Muscle layer of colon (tissue), 2 donors: ENCODE results near the gene SLC13A3.

ENCODE experiments used
- H3K27ac ChIP-seq: one replicate; pipeline ENCODE4 v1.7.0; 2013; ENCODE audit warnings: low read depth, mild to moderate bottlenecking, low read length, moderate library complexity
- H3K27me3 ChIP-seq, 2 donors: one replicate each; pipeline ENCODE4 v1.7.0; 2013; ENCODE audit warnings: low read length in 2 of 2, mild to moderate bottlenecking in 2 of 2; ENCODE audit not compliant: insufficient read depth in 2 of 2, control insufficient read depth in 1 of 2
- H3K36me3 ChIP-seq: one replicate; pipeline ENCODE4 v1.7.0; 2013; ENCODE audit warnings: mild to moderate bottlenecking, low read length; ENCODE audit not compliant: insufficient read depth
- H3K4me1 ChIP-seq: one replicate; pipeline ENCODE4 v1.7.0; 2013; ENCODE audit warnings: mild to moderate bottlenecking, low read length; ENCODE audit not compliant: insufficient read depth
- H3K4me3 ChIP-seq, 2 donors: one replicate each; pipeline ENCODE4 v1.7.0; 2013; ENCODE audit warnings: low read length in 2 of 2, low read depth in 1 of 2, mild to moderate bottlenecking in 1 of 2, moderate library complexity in 1 of 2
- H3K9ac ChIP-seq: one replicate; pipeline ENCODE4 v1.7.0; 2013; ENCODE audit warnings: low read length
- H3K9me3 ChIP-seq: one replicate; pipeline ENCODE4 v1.7.0; 2013; ENCODE audit warnings: mild to moderate bottlenecking, low read length
- donor health status: abdominal sarcoma.
- donor health status: Adenocarcinoma of cecum.

Gene SLC13A3

DNA sequence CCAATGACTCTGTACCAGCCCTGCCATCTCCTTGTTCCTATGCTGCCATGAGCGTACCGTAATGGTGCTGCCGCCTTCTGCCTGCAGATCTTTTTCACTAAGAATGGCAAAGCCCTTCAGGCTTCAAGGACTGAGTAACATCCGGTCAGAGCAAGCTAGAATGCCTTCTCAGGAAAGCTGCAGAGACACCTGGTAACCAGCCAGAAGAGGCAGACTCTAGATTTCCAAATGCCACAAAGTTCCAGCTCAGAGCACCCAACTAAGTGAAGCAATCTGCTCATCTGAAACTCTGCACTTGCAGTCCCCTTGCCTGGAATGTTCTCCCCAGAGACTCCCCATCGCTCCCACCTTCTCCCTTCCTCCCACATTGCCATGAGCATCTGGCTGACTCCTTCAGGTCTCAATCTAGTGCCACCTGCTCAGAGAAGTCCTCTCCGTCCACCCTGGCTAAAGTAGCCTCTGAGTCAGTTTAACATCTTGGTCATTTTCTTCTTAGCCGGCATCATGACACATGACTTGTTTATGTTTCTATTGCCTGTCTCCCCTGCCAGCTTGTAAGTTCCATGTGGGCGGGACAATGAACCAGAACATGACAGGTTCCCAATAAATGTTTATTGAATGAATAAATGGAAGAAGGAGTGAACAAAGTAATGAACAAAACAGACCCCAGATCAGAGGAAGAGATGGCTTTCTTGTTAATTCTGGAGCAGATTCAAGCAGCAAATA, 93.9 kb downstream of the SLC13A3 start:
- peaks cover 5% of the 10 kb centered on the region for H3K4me1 ChIP-seq
- no peak overlapping the region for H3K4me3 ChIP-seq
- no peaks in the 10 kb centered on the region for H3K36me3 ChIP-seq
- H3K27ac ChIP-seq = no peak overlapping the region
- no peaks in the 10 kb centered on the region for H3K9me3 ChIP-seq
- H3K27me3 ChIP-seq = peaks cover 0 to 4% of the 10 kb centered on the region in 2 donors
- H3K9ac ChIP-seq = no peak overlapping the region

DNA sequence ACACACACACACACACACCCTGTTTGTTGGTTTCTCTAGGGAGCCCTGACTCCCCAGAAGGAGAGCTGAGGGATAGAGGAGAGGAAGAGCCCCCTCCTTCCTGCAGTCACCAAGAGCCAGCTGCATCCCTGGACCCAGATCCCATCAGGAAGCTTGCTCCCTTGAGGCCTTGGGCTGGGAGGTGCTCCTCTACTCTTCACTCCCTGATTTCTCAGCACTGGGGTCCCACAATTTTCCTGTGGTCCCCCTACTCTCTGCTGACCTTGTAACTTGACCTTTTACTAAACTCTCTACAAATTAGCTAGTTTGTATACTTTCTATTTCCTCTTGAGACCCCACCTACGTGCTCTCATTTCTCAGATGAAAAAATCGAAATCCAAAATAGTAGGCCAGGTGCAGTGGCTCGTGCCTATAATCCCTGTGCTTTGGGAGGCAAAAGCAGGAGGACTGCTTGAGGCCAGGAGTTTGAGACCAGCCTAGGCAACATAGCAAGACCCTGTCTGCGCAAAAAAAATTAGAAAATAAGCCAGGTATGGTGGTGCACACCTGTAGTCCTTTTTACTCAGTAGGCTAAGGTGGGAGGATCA, 95.8 kb downstream of the SLC13A3 start:
- Histone ChIP-seq H3K36me3 (no peaks in the 10 kb centered on the region), H3K4me3 (no peak overlapping the region), H3K27ac (no peak overlapping the region), H3K27me3 (peaks cover 0 to 4% of the 10 kb centered on the region in 2 donors), H3K9ac (no peak overlapping the region), H3K4me1 (no peaks in the 10 kb centered on the region), H3K9me3 (no peaks in the 10 kb centered on the region)

DNA sequence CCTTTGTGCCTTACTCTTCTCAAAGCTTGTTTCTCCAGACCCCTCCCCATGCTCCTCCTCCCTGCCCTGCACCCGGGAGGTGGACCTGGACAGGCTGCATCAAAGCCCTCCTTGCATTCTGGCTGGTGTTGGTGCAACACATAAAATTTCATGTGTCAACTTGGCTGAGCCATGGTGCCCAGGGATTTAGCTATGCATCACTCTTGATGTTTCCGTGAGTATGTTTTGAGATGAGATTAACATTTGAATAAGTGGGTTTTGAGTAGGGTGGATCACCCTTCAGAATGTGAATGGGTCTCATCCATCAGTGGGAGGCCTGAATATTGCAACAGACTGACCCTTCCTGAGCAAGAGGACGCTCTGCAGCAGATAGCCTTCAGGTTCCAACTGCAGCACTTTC, 96.4 kb downstream of the SLC13A3 start:
- Histone ChIP-seq H3K27me3 (peaks cover 0 to 4% of the 10 kb centered on the region in 2 donors), H3K36me3 (no peaks in the 10 kb centered on the region), H3K27ac (no peak overlapping the region), H3K9me3 (no peaks in the 10 kb centered on the region), H3K4me3 (no peak overlapping the region), H3K9ac (no peak overlapping the region), H3K4me1 (no peaks in the 10 kb centered on the region)

DNA sequence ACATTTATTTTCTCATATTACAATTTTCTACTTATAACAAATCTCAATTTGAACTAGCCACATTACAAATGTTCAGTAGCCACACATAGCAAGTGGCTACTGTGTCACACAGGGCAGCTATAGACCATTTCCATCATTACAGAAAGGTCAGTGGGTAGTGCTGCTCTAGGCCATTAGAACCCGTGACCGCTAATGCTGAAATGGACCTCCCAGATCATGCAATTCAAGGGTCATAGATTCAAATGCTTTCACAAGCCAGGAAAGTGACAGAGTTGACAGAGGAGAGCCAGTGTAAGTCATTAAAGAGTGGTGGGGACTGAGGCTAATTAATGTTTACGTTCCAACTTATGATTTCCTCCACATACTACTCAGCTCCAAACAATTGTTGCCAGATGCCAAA, 97.3 kb downstream of the SLC13A3 start:
- H3K36me3 ChIP-seq = no peaks in the 10 kb centered on the region
- no peaks in the 10 kb centered on the region for H3K4me1 ChIP-seq
- no peak overlapping the region for H3K27ac ChIP-seq
- no peak overlapping the region for H3K4me3 ChIP-seq
- H3K9ac ChIP-seq = no peak overlapping the region
- no peaks in the 10 kb centered on the region for H3K9me3 ChIP-seq
- H3K27me3 ChIP-seq = peaks cover 0 to 4% of the 10 kb centered on the region in 2 donors

DNA sequence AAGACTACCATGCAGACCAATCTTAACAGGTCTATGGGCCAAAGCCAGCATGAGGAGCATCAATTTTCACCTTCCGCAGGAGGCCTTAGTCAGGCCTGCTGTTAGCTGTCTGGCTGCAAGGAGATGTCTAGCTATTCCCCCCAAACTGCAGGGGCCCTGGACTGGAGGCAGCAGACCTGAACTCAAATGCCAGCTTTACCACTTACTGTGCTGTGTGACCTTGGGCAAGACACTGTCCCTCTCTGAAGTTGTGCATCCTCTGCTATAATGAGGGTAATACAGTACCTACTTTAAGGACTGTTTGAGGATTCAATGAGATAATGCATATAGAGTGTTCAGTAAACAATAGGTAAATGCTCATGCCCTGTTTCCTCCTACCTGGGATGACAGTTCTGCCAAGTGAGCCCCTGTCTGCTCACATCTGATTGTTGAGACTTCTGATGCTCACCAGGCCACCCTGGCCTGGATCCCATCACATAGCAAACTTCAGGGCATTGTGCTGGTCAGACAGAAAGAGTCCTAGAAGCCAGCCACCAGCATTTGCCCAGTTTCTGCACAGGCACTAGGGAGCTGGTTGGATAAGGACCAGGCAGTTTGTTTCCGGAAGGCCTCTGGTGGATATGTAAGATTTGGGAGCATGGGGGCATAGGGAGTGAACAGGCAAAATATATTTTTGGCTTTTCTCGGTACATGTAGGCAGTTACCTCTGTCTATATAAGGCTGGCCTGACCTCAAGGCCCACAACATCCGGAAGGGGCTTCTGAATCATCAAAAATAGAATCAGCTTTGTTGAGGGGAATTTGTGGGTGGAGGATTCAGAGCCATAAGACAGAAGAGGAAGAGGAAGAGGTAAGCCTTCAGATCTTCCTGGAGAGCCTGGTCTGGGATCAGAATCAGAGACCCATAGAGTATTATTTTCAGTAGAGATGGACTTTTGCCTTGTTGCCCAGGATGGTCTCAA, 98.5 kb downstream of the SLC13A3 start:
- no peak overlapping the region for H3K9ac ChIP-seq
- peaks cover 0 to 4% of the 10 kb centered on the region in 2 donors for H3K27me3 ChIP-seq
- no peak overlapping the region for H3K4me3 ChIP-seq
- H3K36me3 ChIP-seq = no peaks in the 10 kb centered on the region
- no peaks in the 10 kb centered on the region for H3K4me1 ChIP-seq
- no peak overlapping the region for H3K27ac ChIP-seq
- H3K9me3 ChIP-seq = no peaks in the 10 kb centered on the region

- Histone ChIP-seq H3K27ac (no peak overlapping the region), H3K36me3 (no peaks in the 10 kb centered on the region), H3K4me3 (no peak overlapping the region), H3K4me1 (no peaks in the 10 kb centered on the region), H3K9me3 (no peaks in the 10 kb centered on the region), H3K27me3 (peaks cover 0 to 4% of the 10 kb centered on the region in 2 donors), H3K9ac (no peak overlapping the region)
Measured at GRCh38 chr20:46551522-46552381, 99.5 kb downstream of the SLC13A3 start.

DNA sequence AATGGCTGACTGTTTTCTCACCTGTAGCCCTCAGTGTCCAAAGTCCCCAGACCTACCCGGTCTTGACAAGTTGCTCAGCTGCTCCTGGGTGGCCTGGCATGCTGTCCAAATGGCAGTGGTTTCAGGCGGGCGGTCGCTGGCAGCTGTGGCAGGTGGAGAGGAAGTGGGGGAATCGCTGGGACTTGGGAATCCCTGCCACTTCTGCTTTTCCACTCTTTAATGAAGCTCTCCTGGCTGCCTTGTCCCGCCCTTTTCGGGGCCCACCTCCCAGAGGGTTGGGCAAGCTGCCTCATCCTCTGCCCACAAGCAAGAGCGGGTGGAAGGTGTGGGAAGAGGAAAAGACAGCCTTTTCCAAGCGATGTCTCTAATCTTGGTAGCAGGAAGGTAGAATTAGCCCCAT, 100.8 kb downstream of the SLC13A3 start, which contains the start of gene OCSTAMP:
OCSTAMP (minus strand) TSS at position 194 of the 400 bp plus-strand sequence; CDS start at position 100, 94 bp downstream.
- Histone ChIP-seq H3K27ac (no peak within 1 kb of the TSS), H3K9me3 (no peaks in the 10 kb centered on the region)

GRCh38 chr20:46549188-46549972, 101.9 kb downstream of the SLC13A3 start:
- Histone ChIP-seq H3K36me3 (no peaks in the 10 kb centered on the region), H3K4me1 (no peaks in the 10 kb centered on the region), H3K9ac (no peak overlapping the region), H3K27me3 (peaks cover 0 to 4% of the 10 kb centered on the region in 2 donors), H3K4me3 (no peak overlapping the region), H3K27ac (no peak overlapping the region), H3K9me3 (no peaks in the 10 kb centered on the region)

More for the DNA sequence above, 100.8 kb downstream of the SLC13A3 start, which contains the start of gene OCSTAMP:
- H3K4me3 ChIP-seq = no peak within 1 kb of the TSS
- peaks cover 0 to 4% of the 10 kb centered on the region in 2 donors for H3K27me3 ChIP-seq
- no peaks in the 10 kb centered on the region for H3K36me3 ChIP-seq
- H3K9ac ChIP-seq = no peak within 1 kb of the TSS
- no peaks in the 10 kb centered on the region for H3K4me1 ChIP-seq

- Histone ChIP-seq H3K27ac (no peak overlapping the region), H3K9me3 (no peaks in the 10 kb centered on the region), H3K4me3 (no peak overlapping the region), H3K36me3 (no peaks in the 10 kb centered on the region), H3K4me1 (no peaks in the 10 kb centered on the region), H3K27me3 (peaks cover 0 to 4% of the 10 kb centered on the region in 2 donors), H3K9ac (no peak overlapping the region)
Measured at GRCh38 chr20:46548688-46549087, 102.6 kb downstream of the SLC13A3 start.

GRCh38 chr20:46547995-46548394, 103.3 kb downstream of the SLC13A3 start:
- H3K27me3 ChIP-seq = peaks cover 0 to 4% of the 10 kb centered on the region in 2 donors
- no peaks in the 10 kb centered on the region for H3K4me1 ChIP-seq
- H3K9me3 ChIP-seq = no peaks in the 10 kb centered on the region
- no peak overlapping the region for H3K4me3 ChIP-seq
- H3K27ac ChIP-seq = no peak overlapping the region
- no peak overlapping the region for H3K9ac ChIP-seq
- H3K36me3 ChIP-seq = no peaks in the 10 kb centered on the region
